B cell (primary cell): ENCODE measurements around the gene LAMA3.

Experiments used
- EZH2 ChIP-seq: IDR thresholded peaks from 2 replicates; pipeline ENCODE4 v1.6.1; 2012; ENCODE audit warnings: borderline replicate concordance, low read depth, mild to moderate bottlenecking, moderate library complexity, low read length; ENCODE audit not compliant: insufficient read depth, poor library complexity, severe bottlenecking
- TF ChIP-seq, protein P1 (sequence below): fragments of 200-600 bp; IDR thresholded peaks from one replicate; pipeline ENCODE4 v1.8.0; 2022; ENCODE audit warnings: antibody characterized with exemption, mild to moderate bottlenecking

DNA sequence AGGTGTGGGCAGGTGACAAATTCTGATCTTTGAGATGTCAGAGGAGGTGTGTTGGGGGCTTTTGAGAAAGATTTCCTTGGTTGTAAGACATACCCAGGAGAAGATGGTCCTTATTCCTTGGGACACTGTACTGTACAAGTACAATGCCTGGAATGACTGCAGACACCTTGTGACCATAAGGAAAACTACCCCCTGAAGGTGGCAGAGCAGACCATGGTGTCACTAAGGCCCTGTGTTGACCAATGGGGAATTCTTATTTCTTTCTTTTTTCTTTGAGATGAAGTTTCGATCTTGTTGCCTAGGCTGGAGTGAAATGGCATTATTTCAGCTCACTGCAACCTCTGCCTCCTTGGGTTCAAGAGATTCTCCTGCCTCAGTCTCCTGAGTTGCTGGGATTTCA, 22.1 kb upstream of the LAMA3 start:
- TF ChIP-seq, protein P1, sequence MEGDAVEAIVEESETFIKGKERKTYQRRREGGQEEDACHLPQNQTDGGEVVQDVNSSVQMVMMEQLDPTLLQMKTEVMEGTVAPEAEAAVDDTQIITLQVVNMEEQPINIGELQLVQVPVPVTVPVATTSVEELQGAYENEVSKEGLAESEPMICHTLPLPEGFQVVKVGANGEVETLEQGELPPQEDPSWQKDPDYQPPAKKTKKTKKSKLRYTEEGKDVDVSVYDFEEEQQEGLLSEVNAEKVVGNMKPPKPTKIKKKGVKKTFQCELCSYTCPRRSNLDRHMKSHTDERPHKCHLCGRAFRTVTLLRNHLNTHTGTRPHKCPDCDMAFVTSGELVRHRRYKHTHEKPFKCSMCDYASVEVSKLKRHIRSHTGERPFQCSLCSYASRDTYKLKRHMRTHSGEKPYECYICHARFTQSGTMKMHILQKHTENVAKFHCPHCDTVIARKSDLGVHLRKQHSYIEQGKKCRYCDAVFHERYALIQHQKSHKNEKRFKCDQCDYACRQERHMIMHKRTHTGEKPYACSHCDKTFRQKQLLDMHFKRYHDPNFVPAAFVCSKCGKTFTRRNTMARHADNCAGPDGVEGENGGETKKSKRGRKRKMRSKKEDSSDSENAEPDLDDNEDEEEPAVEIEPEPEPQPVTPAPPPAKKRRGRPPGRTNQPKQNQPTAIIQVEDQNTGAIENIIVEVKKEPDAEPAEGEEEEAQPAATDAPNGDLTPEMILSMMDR: no peak
- TF ChIP-seq EZH2: no peak
